ENCODE data around the gene SLC27A1.

- TF ChIP-seq, protein P1, sequence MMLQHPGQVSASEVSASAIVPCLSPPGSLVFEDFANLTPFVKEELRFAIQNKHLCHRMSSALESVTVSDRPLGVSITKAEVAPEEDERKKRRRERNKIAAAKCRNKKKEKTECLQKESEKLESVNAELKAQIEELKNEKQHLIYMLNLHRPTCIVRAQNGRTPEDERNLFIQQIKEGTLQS (IDR thresholded peaks at IDR 0.05) = no peak
- TF ChIP-seq FOXA1 (IDR thresholded peaks at IDR 0.05) = no peak
- TF ChIP-seq SP1 (IDR thresholded peaks at IDR 0.05) = no peak
- TF ChIP-seq CTCF (IDR thresholded peaks at IDR 0.05; ENCODE audit: low read depth, low read length, missing input control) = no peak
- no peak for TF ChIP-seq JUND (IDR thresholded peaks at IDR 0.05)
- no peak for TF ChIP-seq TAF1 (conservative IDR thresholded peaks at IDR 0.05)
- no peak for TF ChIP-seq REST (IDR thresholded peaks at IDR 0.05)
These were observed 14.8 kb upstream of the SLC27A1 start for GRCh38 chr19:17455308-17456123.

All from liver (tissue), 3 donors.